ENCODE results near the gene BTBD1. TPM values are rescaled to one million over a fixed set of nuclear protein-coding genes. Genes with fewer than 3 reads are reported as not detected.

BTBD1 gene
- total RNA-seq, 4 donors from 2014 or later: 79.8 to 105 (median 99.4) TPM

GRCh38 chr15:83065431-83065830 lies 1.6 kb downstream of the BTBD1 start:
- TF ChIP-seq CTCF (IDR thresholded peaks at IDR 0.05) (no peak), EP300 (IDR thresholded peaks at IDR 0.05) (no peak), POLR2A (IDR thresholded peaks at IDR 0.05) (no peak)
- WGBS, 2 donors: 18 to 28% methylated on average over 3 of the region's 3 CpGs
- peak overlapping the region in 2 of 4 donors; percentile 94 to 98 for H3K27ac ChIP-seq
- no peak for DNase-seq (ENCODE audit: low spot score in 2 of 2)
- H3K27me3 ChIP-seq: no peaks in the 10 kb centered on the region
- peaks cover 0 to 62% (median 37%) of the 10 kb centered on the region in 4 donors for H3K4me1 ChIP-seq
- peaks cover 0 to 6% (median 0%) of the 10 kb centered on the region in 4 donors for H3K9me3 ChIP-seq
- H3K4me3 ChIP-seq: peak overlapping the region; percentile 75 to 100 (median 92)
- no peaks in the 10 kb centered on the region for H3K36me3 ChIP-seq

- DNase-seq (ENCODE audit: low spot score in 2 of 2): no peak
- Histone ChIP-seq H3K4me3 (peak overlapping the region in 2 of 4 donors; percentile 13 to 75), H3K36me3 (no peaks in the 10 kb centered on the region), H3K4me1 (peaks cover 0 to 62% (median 37%) of the 10 kb centered on the region in 4 donors), H3K9me3 (peaks cover 0 to 6% (median 0%) of the 10 kb centered on the region in 4 donors), H3K27me3 (no peaks in the 10 kb centered on the region), H3K27ac (no peak overlapping the region)
- WGBS, 2 donors: 42 to 46% methylated on average over 4 of the region's 4 CpGs
- TF ChIP-seq EP300 (IDR thresholded peaks at IDR 0.05) (no peak), CTCF (IDR thresholded peaks at IDR 0.05) (no peak), POLR2A (IDR thresholded peaks at IDR 0.05) (no peak)
Measured at GRCh38 chr15:83064859-83065258, 2.2 kb downstream of the BTBD1 start.

GRCh38 chr15:83063551-83063950 lies 3.5 kb downstream of the BTBD1 start:
- H3K27ac ChIP-seq: no peak overlapping the region
- 89 to 92% methylated on average over 4 of the region's 4 CpGs for whole genome bisulfite sequencing, 2 donors
- no peak overlapping the region for H3K4me3 ChIP-seq
- no peaks in the 10 kb centered on the region for H3K36me3 ChIP-seq
- H3K27me3 ChIP-seq: no peaks in the 10 kb centered on the region
- no peaks in the 10 kb centered on the region for H3K9me3 ChIP-seq
- DNase-seq (ENCODE audit: low spot score in 2 of 2): no peak
- peaks cover 0 to 71% (median 37%) of the 10 kb centered on the region in 4 donors for H3K4me1 ChIP-seq
- no peak for TF ChIP-seq CTCF (IDR thresholded peaks at IDR 0.05)
- no peak for TF ChIP-seq POLR2A (IDR thresholded peaks at IDR 0.05)
- no peak for TF ChIP-seq EP300 (IDR thresholded peaks at IDR 0.05)

GRCh38 chr15:83062768-83063180 lies 4.3 kb downstream of the BTBD1 start:
- H3K4me3 ChIP-seq: no peak overlapping the region
- H3K4me1 ChIP-seq: peaks cover 0 to 77% (median 37%) of the 10 kb centered on the region in 4 donors
- no peak overlapping the region for H3K27ac ChIP-seq
- H3K36me3 ChIP-seq: no peaks in the 10 kb centered on the region
- TF ChIP-seq CTCF (IDR thresholded peaks at IDR 0.05): no peak
- TF ChIP-seq POLR2A (IDR thresholded peaks at IDR 0.05): peak in 1 of 2 donors; percentile 19
- no peaks in the 10 kb centered on the region for H3K9me3 ChIP-seq
- 45 to 61% methylated on average over 3 of the region's 3 CpGs for WGBS, 2 donors
- no peaks in the 10 kb centered on the region for H3K27me3 ChIP-seq
- no peak for DNase-seq (ENCODE audit: low spot score in 2 of 2)

GRCh38 chr15:83061680-83062079 lies 5.4 kb downstream of the BTBD1 start:
- H3K27me3 ChIP-seq: no peaks in the 10 kb centered on the region
- H3K4me3 ChIP-seq: no peak overlapping the region
- TF ChIP-seq EP300 (IDR thresholded peaks at IDR 0.05): no peak
- TF ChIP-seq POLR2A (IDR thresholded peaks at IDR 0.05): no peak
- TF ChIP-seq CTCF (IDR thresholded peaks at IDR 0.05): no peak
- H3K9me3 ChIP-seq: no peaks in the 10 kb centered on the region
- H3K36me3 ChIP-seq: no peaks in the 10 kb centered on the region
- 23 to 59% methylated on average over 2 of the region's 2 CpGs for WGBS, 2 donors
- H3K4me1 ChIP-seq: peaks cover 0 to 82% (median 37%) of the 10 kb centered on the region in 4 donors
- DNase-seq (ENCODE audit: low spot score in 2 of 2): no peak
- no peak overlapping the region for H3K27ac ChIP-seq
